Stimulated activated CD8-positive, alpha-beta memory T cell treated with anti-CD3 and anti-CD28 coated beads, Interleukin-2, amount 100 ng/mL, for 48 hours (primary cell): Measurements from ENCODE around the gene KICS2.

Experiments used
- DNase-seq, 2 donors: peaks; one replicate each; pipeline ENCODE4 v3.0.0-alpha.2; 2020; ENCODE audit warnings: low read depth in 2 of 2

KICS2 gene

DNA sequence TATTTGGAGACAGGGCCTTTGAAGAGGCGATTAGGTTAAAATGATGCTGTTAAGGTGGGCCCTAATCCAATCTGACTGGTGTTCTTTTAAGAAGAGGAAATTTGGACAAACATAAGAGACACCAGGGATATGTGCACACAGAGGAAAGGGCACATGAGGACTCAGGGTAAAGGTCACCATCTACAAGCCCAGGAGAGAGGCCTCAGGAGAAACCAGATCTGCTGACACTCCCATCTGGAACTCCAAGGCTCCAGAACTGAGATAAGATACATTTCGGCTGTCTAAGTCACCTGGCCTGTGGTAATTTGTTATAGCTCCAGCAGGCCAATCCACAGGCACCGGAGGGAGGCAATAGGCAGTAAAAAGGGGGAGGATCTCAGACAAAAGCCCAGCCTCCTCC is 48.6 kb downstream of the KICS2 start:
- no peak for DNase-seq
